ENCODE measurements around the gene P2RY4. TPM values are rescaled to one million over a fixed set of nuclear protein-coding genes. Genes with fewer than 3 reads are reported as not detected.
"Not testable (repeated sequence)": the region's sequence is repeated elsewhere in the genome, so short reads cannot be mapped to it uniquely, and the experiment has no call there.

P2RY4 gene
- under 1 TPM in 7 of 10 donors, not detected in 3; 0.13 to 0.33 (median 0.21) TPM for polyA plus RNA-seq (ENCODE audit: insufficient read length in 10 of 10)
- long read RNA-seq, donor 1 = 0 reads
- long read RNA-seq, donor 2 = 0 reads
- long read RNA-seq, donor 3 = 0 reads
- long read RNA-seq, donor 4 = 0 reads
- long read RNA-seq, donor 5 = 0 reads
- long read RNA-seq, donor 6 = 0 reads
- long read RNA-seq, donor 7 = 0 reads
- long read RNA-seq, donor 8 = 0 reads
- long read RNA-seq, donor 9 = 0 reads

GRCh38 chrX:70260104-70260503 is at the start of gene P2RY4:
P2RY4 (minus strand) TSS chrX:70260204; CDS start chrX:70259624, 580 bp downstream.
- DNase-seq = no peak

- DNase-seq = no peak
Observed at GRCh38 chrX:70301716-70302115, 41.7 kb upstream of the P2RY4 start.

- no peak for DNase-seq
Observed at GRCh38 chrX:70293621-70294020, 33.6 kb upstream of the P2RY4 start.

- DNase-seq = no peak
Observed at GRCh38 chrX:70292788-70293187, 32.8 kb upstream of the P2RY4 start.

GRCh38 chrX:70289793-70290770 is 30.1 kb upstream of the P2RY4 start, which contains the start of the genes KIF4A and PDZD11:
KIF4A (plus strand) TSS chrX:70290104; CDS start chrX:70290459, 355 bp downstream.
PDZD11 (minus strand) TSS chrX:70289927; CDS start chrX:70289341, 586 bp downstream.
- peak; percentile 76 to 94 (median 89) for DNase-seq

GRCh38 chrX:70289168-70289792 is 29.3 kb upstream of the P2RY4 start:
- DNase-seq = peak in 1 of 3 donors; percentile 1

GRCh38 chrX:70281951-70282350 is 21.9 kb upstream of the P2RY4 start, which contains the start of gene RAB41:
RAB41 (plus strand) TSS chrX:70282172; CDS start chrX:70282218, 46 bp downstream.
- DNase-seq = no peak

GRCh38 chrX:70280573-70280972 is 20.6 kb upstream of the P2RY4 start:
- DNase-seq = no peak

- DNase-seq = no peak
Observed at GRCh38 chrX:70279081-70279480, 19.1 kb upstream of the P2RY4 start.

GRCh38 chrX:70274029-70274428 is 14.0 kb upstream of the P2RY4 start:
- DNase-seq = not testable (repeated sequence)

GRCh38 chrX:70268034-70268433 is 8.0 kb upstream of the P2RY4 start, which contains the start of gene ARR3:
ARR3 (plus strand) TSS chrX:70268334; CDS start chrX:70269386, 1,052 bp downstream.
- DNase-seq = no peak

- no peak for DNase-seq
Observed at GRCh38 chrX:70264784-70265183, 4.8 kb upstream of the P2RY4 start.

GRCh38 chrX:70262952-70263567 is 3.1 kb upstream of the P2RY4 start:
- peak; percentile 1 to 4 (median 1) for DNase-seq

GRCh38 chrX:70257423-70258288 is 2.3 kb downstream of the P2RY4 start:
- DNase-seq = no peak

GRCh38 chrX:70255452-70255851 is 4.6 kb downstream of the P2RY4 start:
- peak in 2 of 3 donors; percentile 7 to 10 for DNase-seq

GRCh38 chrX:70254909-70255308 is 5.1 kb downstream of the P2RY4 start:
- no peak for DNase-seq

- DNase-seq = no peak
Observed at GRCh38 chrX:70254063-70254400, 6.0 kb downstream of the P2RY4 start.

GRCh38 chrX:70253377-70254062 is 6.5 kb downstream of the P2RY4 start:
- DNase-seq = no peak

GRCh38 chrX:70252491-70252890 is 7.5 kb downstream of the P2RY4 start:
- no peak for DNase-seq

- no peak for DNase-seq
Observed at GRCh38 chrX:70247252-70247651, 12.8 kb downstream of the P2RY4 start.
